Measurements from ENCODE around the gene ARHGAP26. TPM values are rescaled to one million over a fixed set of nuclear protein-coding genes. Genes with fewer than 3 reads are reported as not detected.

The ARHGAP26 gene
- total RNA-seq, 4 donors from 2014 or later = 12.4 to 49.5 (median 31.8) TPM

GRCh38 chr5:143036146-143036927 is 266.2 kb downstream of the ARHGAP26 start:
- Histone ChIP-seq H3K4me1 (no peaks in the 10 kb centered on the region), H3K27me3 (no peaks in the 10 kb centered on the region), H3K36me3 (no peaks in the 10 kb centered on the region), H3K27ac (no peak overlapping the region), H3K4me3 (no peak overlapping the region), H3K9me3 (no peaks in the 10 kb centered on the region)
- no peak for TF ChIP-seq POLR2A (IDR thresholded peaks at IDR 0.05)
- no peak for TF ChIP-seq CTCF (IDR thresholded peaks at IDR 0.05)
- intact Hi-C loops (cut with DNase I; ENCODE audit: low total_unique reads) = no loop called here
- no peak for DNase-seq

GRCh38 chr5:143037071-143037470 is 266.9 kb downstream of the ARHGAP26 start:
- Histone ChIP-seq H3K27ac (no peak overlapping the region), H3K27me3 (no peaks in the 10 kb centered on the region), H3K9me3 (no peaks in the 10 kb centered on the region), H3K4me1 (no peaks in the 10 kb centered on the region), H3K36me3 (no peaks in the 10 kb centered on the region), H3K4me3 (no peak overlapping the region)
- no peak for DNase-seq
- intact Hi-C loops (cut with DNase I; ENCODE audit: low total_unique reads) = no loop called here
- TF ChIP-seq CTCF (IDR thresholded peaks at IDR 0.05) = no peak
- TF ChIP-seq POLR2A (IDR thresholded peaks at IDR 0.05) = no peak

GRCh38 chr5:143037708-143038107 is 267.5 kb downstream of the ARHGAP26 start:
- DNase-seq = no peak
- H3K4me1 ChIP-seq = no peaks in the 10 kb centered on the region
- no peak overlapping the region for H3K4me3 ChIP-seq
- H3K9me3 ChIP-seq = no peaks in the 10 kb centered on the region
- H3K36me3 ChIP-seq = no peaks in the 10 kb centered on the region
- H3K27me3 ChIP-seq = no peaks in the 10 kb centered on the region
- no peak overlapping the region for H3K27ac ChIP-seq
- TF ChIP-seq POLR2A (IDR thresholded peaks at IDR 0.05) (no peak), CTCF (IDR thresholded peaks at IDR 0.05) (no peak)
- intact Hi-C loops (cut with DNase I; ENCODE audit: low total_unique reads) = no loop called here

GRCh38 chr5:143040622-143041021 is 270.4 kb downstream of the ARHGAP26 start:
- intact Hi-C loops (cut with DNase I; ENCODE audit: low total_unique reads) = no loop called here
- no peak for TF ChIP-seq CTCF (IDR thresholded peaks at IDR 0.05)
- TF ChIP-seq POLR2A (IDR thresholded peaks at IDR 0.05) = no peak
- no peaks in the 10 kb centered on the region for H3K27me3 ChIP-seq

GRCh38 chr5:143041461-143041860 is 271.3 kb downstream of the ARHGAP26 start:
- no peak for DNase-seq
- intact Hi-C loops (cut with DNase I; ENCODE audit: low total_unique reads) = no loop called here

More at GRCh38 chr5:143040622-143041021, 270.4 kb downstream of the ARHGAP26 start:
- no peak overlapping the region for H3K27ac ChIP-seq
- no peak overlapping the region for H3K4me3 ChIP-seq
- H3K4me1 ChIP-seq = no peaks in the 10 kb centered on the region
- H3K9me3 ChIP-seq = no peaks in the 10 kb centered on the region
- no peaks in the 10 kb centered on the region for H3K36me3 ChIP-seq
- no peak for DNase-seq

More at GRCh38 chr5:143041461-143041860, 271.3 kb downstream of the ARHGAP26 start:
- H3K4me1 ChIP-seq = no peaks in the 10 kb centered on the region
- H3K9me3 ChIP-seq = no peaks in the 10 kb centered on the region
- no peak overlapping the region for H3K4me3 ChIP-seq
- no peak overlapping the region for H3K27ac ChIP-seq
- no peaks in the 10 kb centered on the region for H3K27me3 ChIP-seq
- TF ChIP-seq POLR2A (IDR thresholded peaks at IDR 0.05) (no peak), CTCF (IDR thresholded peaks at IDR 0.05) (no peak)
- no peaks in the 10 kb centered on the region for H3K36me3 ChIP-seq
